K562 (cell line): ENCODE results near the gene TMEM123. TPM values are rescaled to one million over a fixed set of nuclear protein-coding genes. Genes with fewer than 3 reads are reported as not detected.
A peak's percentile ranks its signal among the peaks of the same experiment; 100 is the strongest.

ENCODE experiments used
- ATAC-seq: fragments of 200-7000 bp; cut with Tn5 transposase; 3 replicates; pipeline ENCODE4 v1.9.1; 2020; ENCODE audit warnings: moderate library complexity
- BruUV-seq: library from RNA; stranded (reverse); fragments of 400-500 nt; replicated peaks from 2 replicates; lab custom pipeline; 2021; lab: Mats Ljungman, UMichigan
- CTCF ChIA-PET: fragments of 300-600 bp; formaldehyde crosslinking; extraction: SDS; loops from one replicate; lab custom pipeline; 2021; ENCODE audit warnings: low intra/inter-chr PET ratio; lab: Yijun Ruan, JAX
- POLR2A ChIA-PET: fragments of 300-600, 350-650 bp; sonication (Branson Sonifier 250); formaldehyde crosslinking; extraction: SDS; loops from one replicate; lab custom pipeline; 2021; ENCODE audit warnings: antibody characterized with exemption, inconsistent platforms; lab: Yijun Ruan, JAX
- DNase-seq, 4 experiments: peaks; one replicate each; pipeline versions ENCODE4 v3.0.0 to v3.0.0-alpha.2; 2011 to 2018; ENCODE audit warnings: low spot score in 3 of 4, mixed read lengths in 3 of 4; ENCODE audit errors: extremely low read depth in 1 of 4
- FAIRE-seq: peaks from 2 replicates; lab custom pipeline; 2011; peaks lifted over from hg19 to GRCh38; lab: Jason Lieb, UNC
- H2AFZ ChIP-seq: 2 replicates; pipeline ENCODE4 v1.6.0; 2011; ENCODE audit warnings: low read depth, low read length, control low read depth, inconsistent platforms
- H3K27ac ChIP-seq: fragments of 200-600 bp; 3 replicates; pipeline ENCODE4 v1.8.0; 2011; ENCODE audit warnings: low read depth, mild to moderate bottlenecking, control low read depth, inconsistent platforms, low read length, moderate library complexity, mixed read lengths; ENCODE audit errors: extremely low read depth
- H3K27me3 ChIP-seq, 2 experiments: fragments of 300-600 bp in 1 of 2; 2 replicates in 1 of 2; 3 replicates in 1 of 2; pipeline versions ENCODE4 v1.6.0 to v1.8.0; 2011; ENCODE audit warnings: inconsistent platforms in 2 of 2, low read length in 2 of 2, mild to moderate bottlenecking in 1 of 2, mixed read lengths in 1 of 2, moderate library complexity in 1 of 2; ENCODE audit not compliant: control insufficient read depth in 2 of 2, insufficient read depth in 2 of 2
- H3K36me3 ChIP-seq: fragments of 300-600 bp; 3 replicates; pipeline ENCODE4 v1.8.0; 2011; ENCODE audit warnings: mild to moderate bottlenecking, low read length, inconsistent platforms; ENCODE audit not compliant: control insufficient read depth, insufficient read depth
- H3K4me1 ChIP-seq, 2 experiments: fragments of 200-600 bp in 1 of 2; replicated peaks in 1 of 2; 2 replicates in 1 of 2; 3 replicates in 1 of 2; pipeline versions ENCODE4 v1.5.1 to v1.8.0; 2011; ENCODE audit warnings: inconsistent platforms in 2 of 2, low read length in 2 of 2, mild to moderate bottlenecking in 1 of 2, mixed read lengths in 1 of 2, moderate library complexity in 1 of 2; ENCODE audit not compliant: control insufficient read depth in 2 of 2, insufficient read depth in 2 of 2
- H3K4me2 ChIP-seq: 2 replicates; pipeline ENCODE4 v1.6.1; 2011; ENCODE audit warnings: low read length, control low read depth, inconsistent platforms, mixed read lengths; ENCODE audit not compliant: insufficient read depth
- H3K4me3 ChIP-seq: fragments of 200-600 bp; sonication (generic), shearing (Covaris generic); 2 replicates; pipeline ENCODE4 v1.5.1; 2016; ENCODE audit warnings: control low read depth, inconsistent platforms
- H3K79me2 ChIP-seq: fragments of 200-600 bp; 3 replicates; pipeline ENCODE4 v1.8.0; 2011; ENCODE audit warnings: low read length, inconsistent platforms; ENCODE audit not compliant: control insufficient read depth, insufficient read depth
- H3K9ac ChIP-seq, 2 experiments: 2 replicates each; pipeline versions ENCODE4 v1.6.0 to v1.6.1; 2011; ENCODE audit warnings: low read depth in 2 of 2, low read length in 2 of 2, control low read depth in 1 of 2, inconsistent platforms in 1 of 2, mild to moderate bottlenecking in 1 of 2, mixed read lengths in 1 of 2; ENCODE audit not compliant: insufficient read depth in 1 of 2
- H3K9me1 ChIP-seq: one replicate; pipeline ENCODE4 v1.6.0; 2011; ENCODE audit warnings: inconsistent platforms, mild to moderate bottlenecking, low read length, moderate library complexity; ENCODE audit not compliant: control insufficient read depth, insufficient read depth
- H3K9me3 ChIP-seq: replicated peaks from 2 replicates; pipeline ENCODE4 v1.5.1; 2011; ENCODE audit warnings: low read depth, low read length, inconsistent platforms; ENCODE audit not compliant: control insufficient read depth, insufficient read depth
- H4K20me1 ChIP-seq: replicated peaks from 2 replicates; pipeline ENCODE4 v1.6.1; 2011; ENCODE audit warnings: low read length, inconsistent platforms, mixed read lengths; ENCODE audit not compliant: control insufficient read depth, insufficient read depth
- FOXM1 ChIP-seq, 2 experiments: fragments of 450-650 bp in 1 of 2; sonication (generic) in 1 of 2; formaldehyde crosslinking in 1 of 2; IDR thresholded peaks; 2 replicates each; pipeline versions ENCODE4 v1.6.1 to v1.9.0; 2017 to 2022; ENCODE audit warnings: low read depth in 2 of 2, mild to moderate bottlenecking in 2 of 2, missing genetic modification reagents in 1 of 2, moderate library complexity in 1 of 2
- GABPB2 ChIP-seq: fragments of 250-450 bp; sonication (Bioruptor Pico); conservative IDR thresholded peaks from 2 replicates; pipeline ENCODE4 v1.5.1; 2021; ENCODE audit warnings: mild to moderate bottlenecking
- JUND ChIP-seq, 2 experiments: IDR thresholded peaks; 2 replicates in 1 of 2; 3 replicates in 1 of 2; pipeline ENCODE4 v1.6.1; 2011; ENCODE audit warnings: borderline replicate concordance in 2 of 2, low read depth in 2 of 2, low read length in 2 of 2, improper control_type of control experiment in 1 of 2, missing biosample characterization in 1 of 2, missing genetic modification characterization in 1 of 2, missing genetic modification reagents in 1 of 2
- L3MBTL2 ChIP-seq: fragments of 450-650 bp; IDR thresholded peaks from 2 replicates; pipeline ENCODE4 v1.6.1; 2016; ENCODE audit warnings: mild to moderate bottlenecking, moderate library complexity
- MECOM ChIP-seq: fragments of 250-450 bp; sonication (Bioruptor Pico); IDR thresholded peaks from 2 replicates; pipeline ENCODE4 v1.8.0; 2022; ENCODE audit warnings: inconsistent platforms
- NFIC ChIP-seq: fragments of 450-650 bp; IDR thresholded peaks from 2 replicates; pipeline ENCODE4 v1.6.1; 2017; ENCODE audit warnings: mild to moderate bottlenecking, inconsistent platforms
- NFIX ChIP-seq: fragments of 250-450 bp; sonication (Bioruptor Pico); IDR thresholded peaks from 2 replicates; pipeline ENCODE4 v1.4.0; 2020; ENCODE audit warnings: low read depth, mild to moderate bottlenecking, moderate library complexity
- POU5F1 ChIP-seq: fragments of 150-350 bp; IDR thresholded peaks from 2 replicates; pipeline ENCODE4 v1.6.1; 2014; ENCODE audit warnings: borderline replicate concordance, low read length, low read depth, mild to moderate bottlenecking; ENCODE audit not compliant: partially characterized antibody
- SFPQ ChIP-seq: fragments of 200-400 bp; formaldehyde crosslinking; IDR thresholded peaks from 2 replicates; pipeline ENCODE4 v1.6.1; 2017; ENCODE audit warnings: mild to moderate bottlenecking, low read depth, low read length, moderate library complexity
- USF1 ChIP-seq: sonication (generic); formaldehyde crosslinking; IDR thresholded peaks from 2 replicates; pipeline ENCODE4 v1.9.0; 2022; ENCODE audit warnings: mild to moderate bottlenecking, missing genetic modification reagents
- ZNF766 ChIP-seq: fragments of 200-800 bp; sonication (Bioruptor generic); conservative IDR thresholded peaks from 2 replicates; pipeline ENCODE4 v1.6.1; 2016; ENCODE audit warnings: missing genetic modification characterization, missing compliant biosample characterization
- WGBS: fragments of 100-300 bp; shearing (Covaris generic); methylation state at CpG from one replicate; pipeline ENCODE4 v1.1.6; 2016; ENCODE audit warnings: low coverage, mixed read lengths; ENCODE audit not compliant: insufficient coverage; ENCODE audit errors: missing lambda C conversion rate; 5-methylcytosine and 5-hydroxymethylcytosine counted together
- in situ Hi-C: fragments of 300-500 bp; cut with MboI; formaldehyde crosslinking; loops from 4 replicates; pipeline ENCODE4 v1.15.0; 2018; ENCODE audit warnings: inconsistent platforms, mixed read lengths
- intact Hi-C: fragments of 100-400 bp; cut with micrococcal nuclease; formaldehyde crosslinking; loops from 2 replicates; pipeline ENCODE4 v1.14.2; 2022
- polyA plus RNA-seq, 8 experiments: library from polyadenylated mRNA; depleted of rRNA in 4 of 8; stranded (reverse) in 5 of 8; unstranded in 3 of 8; fragments of >200 nt; fragmentation: Nextera tagmentation in 2 of 8; fragmentation: Illumina TruSeq in 1 of 8; extraction: Ambion mirVana in 2 of 8; extraction: Trizol in 1 of 8; gene quantifications; 2 replicates each; pipeline versions ENCODE4 v1.2.1 to v1.2.3, GENCODE V29; 2011 to 2014; ENCODE audit warnings: inconsistent platforms in 1 of 8, missing spikeins in 1 of 8
- total RNA-seq, 7 experiments: library from RNA; depleted of rRNA in 6 of 7; stranded (reverse); fragments of >200 nt in 6 of 7; fragmentation: Illumina TruSeq in 2 of 7; extraction: Trizol in 2 of 7; gene quantifications; 2 replicates each; pipeline versions ENCODE4 v1.2.1 to v1.2.3, GENCODE V29; 2011 to 2021; ENCODE audit warnings: low replicate concordance in 1 of 7

TMEM123 gene
- total and polyA plus RNA-seq, 9 of the 15 experiments (the other 6 are each of a cell fraction or from before 2014, with no cell fraction given): 19.8 to 344 (median 82.4) TPM

GRCh38 chr11:102426000-102426399 is 26.6 kb downstream of the TMEM123 start:
- intact Hi-C loops: no loop called here
- Histone ChIP-seq H3K79me2 (peaks cover 11% of the 10 kb centered on the region; the same call in 2 of the 3 replicates), H3K4me3 (no peak overlapping the region), H3K9me3 (no peaks in the 10 kb centered on the region), H3K4me1 (no peaks in the 10 kb centered on the region), H3K27me3 (no peaks in the 10 kb centered on the region), H3K27ac (no peak overlapping the region), H3K4me2 (no peak overlapping the region), H4K20me1 (no peaks in the 10 kb centered on the region), H3K9ac (no peak overlapping the region), H3K9me1 (no peaks in the 10 kb centered on the region), H2AFZ (no peak overlapping the region)
- ATAC-seq (no peak), DNase-seq (no peak), FAIRE-seq (no peak)
- POLR2A ChIA-PET: interaction anchor here (0.8 kb wide), 1 partner anchor 13 kb away, joined by 3 read pairs; no protein-coding TSS in a partner anchor
- BruUV-seq: no TSS peak
- WGBS: 80% methylated on average over 2 of the region's 2 CpGs
- CTCF ChIA-PET: no interaction called here
- TF ChIP-seq POU5F1 (no peak), NFIX (CRISPR knock-in tag) (0 out of 2 replicates have a peak, but pooled peaks have one; percentile 27), GABPB2 (CRISPR knock-in tag) (no peak), NFIC (peak; percentile 82), MECOM (no peak), SFPQ (no peak), FOXM1 (IDR thresholded peaks at IDR 0.05; ENCODE audit: low read depth) (no peak), FOXM1 (CRISPR knock-in tag; IDR thresholded peaks at IDR 0.05; ENCODE audit: low read depth) (no peak), L3MBTL2 (no peak), JUND (IDR thresholded peaks at IDR 0.05; ENCODE audit: borderline replicate concordance, low read depth, low read length) (no peak), JUND (tag; IDR thresholded peaks at IDR 0.05; ENCODE audit: borderline replicate concordance, low read depth, low read length) (no peak), USF1 (CRISPR knock-in tag) (no peak), ZNF766 (CRISPR knock-in tag) (no peak)
- TF ChIP-seq, all 486 proteins: peak for 2
- in situ Hi-C loops: no loop called here
- H3K36me3 ChIP-seq: peaks cover 3% of the 10 kb centered on the region; the same call in 2 of the 3 replicates
